GM13977 (cell line): ENCODE results near the gene ASIC5.
A peak's percentile ranks its signal among the peaks of the same experiment; 100 is the strongest.

ENCODE experiments used
- DNase-seq: peaks from one replicate; pipeline ENCODE4 v3.0.0; 2012; ENCODE audit warnings: low spot score
- CTCF ChIP-seq: IDR thresholded peaks from 2 replicates; pipeline ENCODE4 v1.5.1; 2012; ENCODE audit warnings: mild to moderate bottlenecking, control low read depth; ENCODE audit not compliant: insufficient read depth; ENCODE audit errors: extremely low read depth, missing control alignments
- in situ Hi-C: fragments of 300-500 bp; cut with MboI; formaldehyde crosslinking; loops from one replicate; pipeline ENCODE4 v1.12.0; 2022; ENCODE audit warnings: low sequenced_read_pairs, low pct_unique_long_range_greater_than_20kb, mixed read lengths, inconsistent platforms; ENCODE audit not compliant: unreplicated experiment

The ASIC5 gene

DNA sequence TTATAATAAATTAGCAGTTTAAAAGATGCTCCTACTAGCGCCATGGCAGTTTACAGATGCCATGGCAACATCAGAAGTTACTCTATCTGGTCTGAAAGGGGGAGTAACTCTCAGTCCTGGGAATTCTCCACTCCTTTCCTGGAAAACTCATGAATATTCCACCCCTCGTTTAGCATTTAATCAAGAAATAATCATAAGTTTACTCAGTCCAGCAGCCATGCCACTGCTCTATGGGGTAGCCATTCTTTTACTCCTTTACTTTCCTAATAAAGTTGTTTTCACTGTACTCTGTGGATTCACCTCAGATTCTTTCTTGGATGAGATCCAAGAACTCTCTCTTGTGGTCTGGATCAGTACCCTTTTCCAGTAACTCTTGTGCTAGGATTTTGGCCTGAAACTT, 55.0 kb downstream of the ASIC5 start:
- no peak for DNase-seq
- no peak for TF ChIP-seq CTCF
- in situ Hi-C loops: no loop called here

- DNase-seq: peak; percentile 39
- in situ Hi-C loops: no loop called here
- peak; percentile 68 for TF ChIP-seq CTCF
Measured at GRCh38 chr4:155809835-155810234, 56.2 kb downstream of the ASIC5 start.

DNA sequence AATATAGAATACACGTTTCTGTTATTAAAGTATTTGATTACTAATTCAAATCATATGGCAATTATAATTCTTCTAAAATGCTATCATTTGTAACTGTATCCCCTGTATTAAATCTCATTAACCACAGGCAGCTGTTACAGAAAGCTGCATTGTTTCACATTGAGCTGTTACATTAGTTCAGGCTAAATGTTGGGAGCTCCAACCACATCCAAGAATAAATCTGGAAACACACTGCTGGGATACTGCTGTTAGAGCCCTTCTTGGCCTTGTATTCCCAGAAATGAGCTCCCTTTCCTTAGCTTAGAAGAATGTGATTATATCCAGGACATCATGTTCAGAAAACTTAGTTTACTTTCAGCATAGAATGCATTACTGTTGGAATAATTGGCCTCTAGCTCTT, 59.1 kb downstream of the ASIC5 start:
- in situ Hi-C loops: no loop called here
- DNase-seq: no peak
- TF ChIP-seq CTCF: no peak

- in situ Hi-C loops: no loop called here
- no peak for TF ChIP-seq CTCF
- DNase-seq: no peak
Measured at GRCh38 chr4:155805016-155805415, 61.1 kb downstream of the ASIC5 start.

- no peak for DNase-seq
- no peak for TF ChIP-seq CTCF
- in situ Hi-C loops: no loop called here
Measured at GRCh38 chr4:155802190-155802959, 63.7 kb downstream of the ASIC5 start.

- no peak for DNase-seq
- in situ Hi-C loops: no loop called here
- TF ChIP-seq CTCF: no peak
Measured at GRCh38 chr4:155800685-155801343, 65.3 kb downstream of the ASIC5 start.
